ENCODE results near the gene SH3RF3. TPM values are rescaled to one million over a fixed set of nuclear protein-coding genes. Genes with fewer than 3 reads are reported as not detected.

Gene SH3RF3
- polyA plus RNA-seq, 1 of the 3 experiments (the other 2 are of a cell fraction), result 1.9 TPM

DNA sequence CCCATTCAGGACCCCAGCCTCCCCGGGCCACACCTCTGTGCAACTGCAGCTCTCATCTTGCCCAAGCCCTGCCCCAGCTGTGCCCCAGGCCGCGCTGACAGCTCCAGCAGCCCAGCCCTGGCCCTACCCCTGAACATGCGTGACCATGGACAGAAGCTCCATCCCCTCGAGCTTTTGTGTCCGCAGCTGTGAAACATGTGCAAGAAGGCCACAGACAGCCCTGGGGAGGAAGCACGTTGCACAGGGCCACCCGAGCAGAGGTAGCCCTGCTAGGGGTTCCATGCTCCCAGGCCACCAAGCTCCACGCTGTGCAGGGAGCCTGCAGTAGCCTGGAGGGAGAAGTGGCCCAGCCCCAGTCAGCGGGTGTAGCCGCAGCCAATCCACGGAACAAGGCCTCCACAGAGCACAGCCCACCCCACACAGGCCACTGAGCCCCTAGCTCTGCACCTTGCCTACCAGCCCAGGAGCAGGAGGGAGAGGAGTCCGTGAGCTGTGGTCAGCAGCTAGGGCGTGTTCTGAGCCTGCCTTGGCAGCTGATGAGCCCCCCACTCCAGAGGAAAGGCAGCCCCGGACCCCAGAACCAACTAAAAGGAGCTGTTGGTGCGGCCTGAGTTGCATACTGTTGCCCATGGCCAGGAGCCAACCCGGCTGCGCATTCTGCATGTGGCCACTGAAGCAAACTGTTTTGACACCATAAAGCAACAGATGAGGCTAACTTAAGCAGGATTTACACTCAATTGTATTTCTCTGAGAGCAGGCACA is 300.7 kb downstream of the SH3RF3 start (continued):
- no peak for TF ChIP-seq FOSL2 (IDR thresholded peaks at IDR 0.05; ENCODE audit: borderline replicate concordance, low read depth)
- no peak for TF ChIP-seq GATA2 (CRISPR knock-in tag; IDR thresholded peaks at IDR 0.05)
- no peak for TF ChIP-seq RFX5 (IDR thresholded peaks at IDR 0.05; ENCODE audit: low read length)
- TF ChIP-seq RAD21 (IDR thresholded peaks at IDR 0.05; ENCODE audit: low read length), result no peak
- no peak for TF ChIP-seq RCOR1 (IDR thresholded peaks at IDR 0.05; ENCODE audit: low read length)

DNA sequence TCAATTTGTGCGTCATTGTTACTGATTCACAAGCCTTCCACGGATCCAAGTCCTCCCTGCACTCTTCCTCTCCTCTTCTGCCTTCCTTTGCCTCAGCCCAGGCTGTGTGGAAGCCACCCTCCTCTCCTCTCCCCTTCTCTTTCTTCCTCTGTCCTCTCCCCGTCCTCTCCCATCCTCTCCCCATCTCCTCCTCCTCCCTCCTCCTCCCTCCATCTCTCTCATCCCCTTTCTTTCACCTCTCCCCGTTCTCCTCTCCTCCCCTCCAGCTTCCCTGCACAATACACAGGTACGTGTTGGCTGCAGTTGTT is 301.3 kb downstream of the SH3RF3 start:
- POLR2A ChIA-PET, result no interaction called here
- TF ChIP-seq CHD2 (IDR thresholded peaks at IDR 0.05; ENCODE audit: low read length, partially characterized antibody), result no peak
- no peak for TF ChIP-seq TEAD4 (IDR thresholded peaks at IDR 0.05; ENCODE audit: borderline replicate concordance, insufficient read depth)
- no peak for TF ChIP-seq MXI1 (IDR thresholded peaks at IDR 0.05; ENCODE audit: low read depth, low read length)
- TF ChIP-seq NFIC (IDR thresholded peaks at IDR 0.05; ENCODE audit: borderline replicate concordance), result no peak
- TF ChIP-seq RAD21 (IDR thresholded peaks at IDR 0.05; ENCODE audit: low read length), result no peak
- Histone ChIP-seq H4K20me1 (ENCODE audit: insufficient read depth) (no peaks in the 10 kb centered on the region), H3K9me2 (no peaks in the 10 kb centered on the region), H3K4me1 (ENCODE audit: control insufficient read depth in 1 of 2, insufficient read depth in 2 of 2, low read depth in 1 of 2, low read length in 1 of 2) (no peaks in the 10 kb centered on the region; a peak in 1 of 4 replicates), H3K36me3 (replicated peaks in 1 of 2; ENCODE audit: control insufficient read depth in 1 of 2, insufficient read depth in 2 of 2, low read length in 1 of 2) (no peaks in the 10 kb centered on the region), H2AFZ (ENCODE audit: low read depth) (no peak overlapping the region), H3K4me3 (ENCODE audit: low read depth in 2 of 2, low read length in 1 of 2) (no peak overlapping the region), H3K27me3 (ENCODE audit: insufficient read depth) (no peaks in the 10 kb centered on the region), H3F3A (replicated peaks; ENCODE audit: insufficient read depth) (no peaks in the 10 kb centered on the region), H3K9me3 (no peaks in the 10 kb centered on the region), H3K79me2 (ENCODE audit: insufficient read depth) (no peaks in the 10 kb centered on the region), H3K9ac (no peak overlapping the region), H3K4me2 (no peak overlapping the region), H3K27ac (ENCODE audit: low read depth in 2 of 2, low read length in 1 of 2) (no peak overlapping the region)
- DNase-seq, result no peak
- CTCF ChIA-PET, result no interaction called here
- WGBS (ENCODE audit: low lambda C conversion rate), result 75% methylated on average over 5 of the region's 5 CpGs

- no peak for DNase-seq
- WGBS (ENCODE audit: low lambda C conversion rate), result 93% methylated on average over 7 of the region's 17 CpGs
These were observed 303.4 kb downstream of the SH3RF3 start for GRCh38 chr2:109432421-109432820.

DNA sequence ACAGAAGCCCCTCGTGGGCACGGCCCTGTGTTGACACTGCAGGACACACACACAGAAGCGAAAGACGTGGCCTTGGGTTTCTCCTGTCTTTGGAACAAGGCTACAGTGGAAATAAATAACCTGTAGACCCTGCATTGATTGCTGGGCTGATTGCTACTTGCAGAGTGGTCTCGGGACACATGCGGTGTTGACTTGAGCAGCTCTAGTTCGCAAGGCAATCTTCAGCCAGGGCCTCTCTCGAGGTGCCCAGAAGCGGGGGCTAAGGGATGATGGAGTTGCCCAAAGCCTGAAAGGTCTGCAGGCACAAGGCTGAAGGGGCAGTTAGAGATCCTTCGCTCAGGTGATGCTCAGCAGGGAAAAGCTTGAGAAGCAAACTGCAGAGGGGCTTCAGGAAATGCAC is 304.5 kb downstream of the SH3RF3 start:
- H3K4me2 ChIP-seq, result no peak overlapping the region
- no peak for DNase-seq
- H3K79me2 ChIP-seq (ENCODE audit: insufficient read depth), result no peaks in the 10 kb centered on the region
- CTCF ChIA-PET, result interaction anchor here (1.2 kb wide), 1 partner anchor 76 kb away, joined by 7 read pairs; no protein-coding TSS in a partner anchor
- no peaks in the 10 kb centered on the region for H3K27me3 ChIP-seq (ENCODE audit: insufficient read depth)
- no peak overlapping the region for H2AFZ ChIP-seq (ENCODE audit: low read depth)
- no peaks in the 10 kb centered on the region for H3F3A ChIP-seq (replicated peaks; ENCODE audit: insufficient read depth)
- POLR2A ChIA-PET, result no interaction called here
- H3K27ac ChIP-seq (ENCODE audit: low read depth in 2 of 2, low read length in 1 of 2), result no peak overlapping the region
- H3K9me3 ChIP-seq, result no peaks in the 10 kb centered on the region
- H3K36me3 ChIP-seq (replicated peaks in 1 of 2; ENCODE audit: control insufficient read depth in 1 of 2, insufficient read depth in 2 of 2, low read length in 1 of 2), result peaks cover 5 to 9% of the 10 kb centered on the region in 2 experiments
- H4K20me1 ChIP-seq (ENCODE audit: insufficient read depth), result no peaks in the 10 kb centered on the region
- no peaks in the 10 kb centered on the region; a peak in 1 of 4 replicates for H3K4me1 ChIP-seq (ENCODE audit: control insufficient read depth in 1 of 2, insufficient read depth in 2 of 2, low read depth in 1 of 2, low read length in 1 of 2)
- no peaks in the 10 kb centered on the region for H3K9me2 ChIP-seq
- no peak overlapping the region for H3K9ac ChIP-seq
- 86% methylated on average over 10 of the region's 10 CpGs for WGBS (ENCODE audit: low lambda C conversion rate)
- no peak overlapping the region for H3K4me3 ChIP-seq (ENCODE audit: low read depth in 2 of 2, low read length in 1 of 2)
- TF ChIP-seq, protein P1, sequence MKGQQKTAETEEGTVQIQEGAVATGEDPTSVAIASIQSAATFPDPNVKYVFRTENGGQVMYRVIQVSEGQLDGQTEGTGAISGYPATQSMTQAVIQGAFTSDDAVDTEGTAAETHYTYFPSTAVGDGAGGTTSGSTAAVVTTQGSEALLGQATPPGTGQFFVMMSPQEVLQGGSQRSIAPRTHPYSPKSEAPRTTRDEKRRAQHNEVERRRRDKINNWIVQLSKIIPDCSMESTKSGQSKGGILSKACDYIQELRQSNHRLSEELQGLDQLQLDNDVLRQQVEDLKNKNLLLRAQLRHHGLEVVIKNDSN (IDR thresholded peaks at IDR 0.05; ENCODE audit: borderline replicate concordance, low read depth), result no peak
- TF ChIP-seq, protein P2, sequence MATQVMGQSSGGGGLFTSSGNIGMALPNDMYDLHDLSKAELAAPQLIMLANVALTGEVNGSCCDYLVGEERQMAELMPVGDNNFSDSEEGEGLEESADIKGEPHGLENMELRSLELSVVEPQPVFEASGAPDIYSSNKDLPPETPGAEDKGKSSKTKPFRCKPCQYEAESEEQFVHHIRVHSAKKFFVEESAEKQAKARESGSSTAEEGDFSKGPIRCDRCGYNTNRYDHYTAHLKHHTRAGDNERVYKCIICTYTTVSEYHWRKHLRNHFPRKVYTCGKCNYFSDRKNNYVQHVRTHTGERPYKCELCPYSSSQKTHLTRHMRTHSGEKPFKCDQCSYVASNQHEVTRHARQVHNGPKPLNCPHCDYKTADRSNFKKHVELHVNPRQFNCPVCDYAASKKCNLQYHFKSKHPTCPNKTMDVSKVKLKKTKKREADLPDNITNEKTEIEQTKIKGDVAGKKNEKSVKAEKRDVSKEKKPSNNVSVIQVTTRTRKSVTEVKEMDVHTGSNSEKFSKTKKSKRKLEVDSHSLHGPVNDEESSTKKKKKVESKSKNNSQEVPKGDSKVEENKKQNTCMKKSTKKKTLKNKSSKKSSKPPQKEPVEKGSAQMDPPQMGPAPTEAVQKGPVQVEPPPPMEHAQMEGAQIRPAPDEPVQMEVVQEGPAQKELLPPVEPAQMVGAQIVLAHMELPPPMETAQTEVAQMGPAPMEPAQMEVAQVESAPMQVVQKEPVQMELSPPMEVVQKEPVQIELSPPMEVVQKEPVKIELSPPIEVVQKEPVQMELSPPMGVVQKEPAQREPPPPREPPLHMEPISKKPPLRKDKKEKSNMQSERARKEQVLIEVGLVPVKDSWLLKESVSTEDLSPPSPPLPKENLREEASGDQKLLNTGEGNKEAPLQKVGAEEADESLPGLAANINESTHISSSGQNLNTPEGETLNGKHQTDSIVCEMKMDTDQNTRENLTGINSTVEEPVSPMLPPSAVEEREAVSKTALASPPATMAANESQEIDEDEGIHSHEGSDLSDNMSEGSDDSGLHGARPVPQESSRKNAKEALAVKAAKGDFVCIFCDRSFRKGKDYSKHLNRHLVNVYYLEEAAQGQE (IDR thresholded peaks at IDR 0.05; ENCODE audit: low read depth, low read length), result no peak
- no peak for TF ChIP-seq YY1 (IDR thresholded peaks at IDR 0.05; ENCODE audit: low read depth)
- TF ChIP-seq FOXJ3 (CRISPR knock-in tag; IDR thresholded peaks at IDR 0.05), result no peak
- TF ChIP-seq RFX5 (IDR thresholded peaks at IDR 0.05; ENCODE audit: low read length), result no peak
- no peak for TF ChIP-seq GABPA (IDR thresholded peaks at IDR 0.05; ENCODE audit: low read depth)
- no peak for TF ChIP-seq RCOR1 (IDR thresholded peaks at IDR 0.05; ENCODE audit: low read length)

More at GRCh38 chr2:109432421-109432820, 303.4 kb downstream of the SH3RF3 start:
- CTCF ChIA-PET, result no interaction called here
- Histone ChIP-seq H3K4me2 (no peak overlapping the region), H3F3A (replicated peaks; ENCODE audit: insufficient read depth) (no peaks in the 10 kb centered on the region), H3K27me3 (ENCODE audit: insufficient read depth) (no peaks in the 10 kb centered on the region), H3K9me2 (no peaks in the 10 kb centered on the region), H2AFZ (ENCODE audit: low read depth) (no peak overlapping the region), H3K9ac (no peak overlapping the region), H3K4me3 (ENCODE audit: low read depth in 2 of 2, low read length in 1 of 2) (no peak overlapping the region), H3K27ac (ENCODE audit: low read depth in 2 of 2, low read length in 1 of 2) (no peak overlapping the region), H3K4me1 (ENCODE audit: control insufficient read depth in 1 of 2, insufficient read depth in 2 of 2, low read depth in 1 of 2, low read length in 1 of 2) (no peaks in the 10 kb centered on the region; a peak in 1 of 4 replicates), H3K79me2 (ENCODE audit: insufficient read depth) (no peaks in the 10 kb centered on the region), H3K9me3 (no peaks in the 10 kb centered on the region), H4K20me1 (ENCODE audit: insufficient read depth) (no peaks in the 10 kb centered on the region), H3K36me3 (replicated peaks in 1 of 2; ENCODE audit: control insufficient read depth in 1 of 2, insufficient read depth in 2 of 2, low read length in 1 of 2) (peaks cover 2 to 5% of the 10 kb centered on the region in 2 experiments)
- TF ChIP-seq TAF1 (IDR thresholded peaks at IDR 0.05; ENCODE audit: borderline replicate concordance, low read depth, low read length), result no peak
- no peak for TF ChIP-seq GATA2 (CRISPR knock-in tag; IDR thresholded peaks at IDR 0.05)
- POLR2A ChIA-PET, result no interaction called here

Data from SK-N-SH (cell line).